GM21576 (cell line): ENCODE data around the gene GLDN.
"Not testable (repeated sequence)": the region's sequence is repeated elsewhere in the genome, so short reads cannot be mapped to it uniquely, and the experiment has no call there.

Source experiments
- ATAC-seq: cut with Tn5 transposase; IDR thresholded peaks from one replicate; pipeline ENCODE4 v1.9.1; 2021; ENCODE audit warnings: mild to moderate bottlenecking, moderate library complexity; ENCODE audit not compliant: unreplicated experiment

Gene GLDN

DNA sequence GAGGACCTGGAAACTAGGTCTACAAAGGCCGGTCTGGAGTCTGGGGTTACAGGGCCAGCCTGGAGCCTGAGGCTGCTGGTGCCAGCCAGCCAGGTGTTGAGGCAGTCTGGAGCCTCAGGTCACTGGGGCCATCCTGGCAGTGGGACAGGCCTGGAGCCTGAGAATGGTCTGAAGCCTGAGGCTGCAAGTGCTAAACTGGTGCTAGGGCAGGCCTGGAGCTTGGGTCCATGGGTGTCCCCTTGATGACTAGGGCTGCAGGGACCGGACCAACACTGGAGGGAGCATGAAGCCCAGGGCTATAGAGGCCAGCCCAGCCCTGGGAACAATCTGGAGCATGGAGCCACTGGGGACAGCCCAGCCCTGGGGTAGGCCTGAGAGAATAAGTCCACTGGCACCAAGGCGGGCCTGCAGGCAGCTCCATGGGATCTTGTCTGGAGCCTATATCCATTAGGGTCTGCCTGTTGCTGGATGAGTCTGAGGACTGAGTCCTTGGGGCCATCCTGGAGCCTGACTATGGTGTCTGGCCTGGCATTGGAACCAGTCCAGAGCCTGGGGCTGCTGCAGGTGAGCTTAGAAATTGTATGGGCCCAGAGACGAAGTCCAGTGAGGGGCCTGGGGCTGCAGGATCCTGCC, 101.9 kb downstream of the GLDN start:
- ATAC-seq = no peak

DNA sequence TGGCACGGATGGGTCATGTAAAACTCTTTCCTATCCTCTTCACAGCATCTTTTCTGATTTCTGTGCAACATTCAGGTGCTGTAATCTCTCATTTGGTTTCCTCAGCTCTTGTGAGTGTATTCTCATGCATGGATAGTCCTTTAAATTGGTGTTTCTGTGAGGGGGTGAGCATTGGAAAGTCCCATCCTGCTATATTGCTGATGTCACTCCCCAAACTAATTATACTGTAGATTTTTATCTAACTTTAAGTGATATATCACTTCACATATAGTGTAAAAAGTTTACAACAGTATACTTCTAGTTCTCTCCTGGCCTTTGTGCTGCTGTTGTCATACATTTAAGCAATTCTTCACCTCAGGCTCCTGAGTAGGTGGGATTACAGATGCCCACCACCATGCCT, 102.7 kb downstream of the GLDN start:
- ATAC-seq = no peak

GRCh38 chr15:51444807-51445206, 103.4 kb downstream of the GLDN start:
- ATAC-seq = no peak

GRCh38 chr15:51446029-51446744, 104.7 kb downstream of the GLDN start:
- not testable (repeated sequence) for ATAC-seq

GRCh38 chr15:51447855-51448621, 106.6 kb downstream of the GLDN start:
- no peak for ATAC-seq

- no peak for ATAC-seq
Observed at GRCh38 chr15:51448622-51449399, 107.4 kb downstream of the GLDN start.

DNA sequence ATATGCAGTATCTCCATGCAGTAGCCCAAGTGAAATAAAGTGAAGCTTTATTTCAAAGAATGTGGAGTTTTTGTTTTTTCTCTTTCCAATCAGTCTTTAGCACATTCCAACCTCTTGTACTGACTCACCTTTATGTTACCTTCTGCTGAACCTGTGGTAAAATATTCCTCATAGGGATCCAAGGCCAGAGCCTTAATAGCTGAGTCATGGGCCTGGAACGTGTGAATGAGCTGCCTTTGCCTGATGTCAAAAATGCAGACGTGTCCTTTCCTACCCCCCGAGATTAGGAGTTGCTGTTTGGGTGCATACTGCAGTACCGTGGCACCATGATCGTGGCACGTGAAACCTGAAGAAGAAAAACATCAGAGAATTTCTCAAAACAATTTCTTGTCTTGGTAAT, 108.5 kb downstream of the GLDN start:
- ATAC-seq = no peak
